CD8-positive, alpha-beta memory T cell (primary cell): Measurements from ENCODE around the gene SPRED2. TPM values are rescaled to one million over a fixed set of nuclear protein-coding genes. Genes with fewer than 3 reads are reported as not detected.

Source experiments
- CTCF ChIA-PET: fragments of 350-600 bp; sonication (Branson Sonifier 250); formaldehyde crosslinking; loops from one replicate; lab custom pipeline; 2021; ENCODE audit warnings: antibody characterized with exemption; lab: Charles Lee
- POLR2A ChIA-PET: fragments of 350-600 bp; sonication (Branson Sonifier 250); formaldehyde crosslinking; loops from one replicate; lab custom pipeline; 2021; ENCODE audit warnings: antibody characterized with exemption; lab: Charles Lee
- DNase-seq, 5 donors: peaks; one replicate each; pipeline versions ENCODE4 v3.0.0 to v3.0.0-alpha.2; 2020 to 2022; ENCODE audit warnings: mixed read lengths in 1 of 5
- H3K27ac ChIP-seq: one replicate; pipeline ENCODE4 v1.7.0; 2013; ENCODE audit warnings: low read depth, mild to moderate bottlenecking, low read length, moderate library complexity
- H3K27me3 ChIP-seq: 2 replicates; pipeline ENCODE4 v1.7.0; 2013; ENCODE audit warnings: low read length, mild to moderate bottlenecking; ENCODE audit not compliant: insufficient read depth, poor library complexity, severe bottlenecking
- H3K36me3 ChIP-seq: 2 replicates; pipeline ENCODE4 v1.7.0; 2013; ENCODE audit warnings: mild to moderate bottlenecking, low read length, moderate library complexity; ENCODE audit not compliant: insufficient read depth
- H3K4me1 ChIP-seq: 2 replicates; pipeline ENCODE4 v1.7.0; 2013; ENCODE audit warnings: mild to moderate bottlenecking, low read length, moderate library complexity; ENCODE audit not compliant: insufficient read depth
- H3K4me3 ChIP-seq: 2 replicates; pipeline ENCODE4 v1.7.0; 2013; ENCODE audit warnings: mild to moderate bottlenecking, low read length
- H3K9me3 ChIP-seq: 2 replicates; pipeline ENCODE4 v1.7.0; 2013; ENCODE audit warnings: mild to moderate bottlenecking, low read length
- H3K27ac Mint-ChIP-seq, 8 donors: one replicate each; pipeline ENCODE4 v1.8.0; 2020 to 2021; ENCODE audit warnings: mixed read lengths in 8 of 8, mild to moderate bottlenecking in 6 of 8, inconsistent platforms in 3 of 8, moderate library complexity in 3 of 8
- H3K27me3 Mint-ChIP-seq, 2 donors: one replicate each; pipeline ENCODE4 v1.8.0; 2020 to 2021; ENCODE audit warnings: mixed read lengths in 2 of 2, mild to moderate bottlenecking in 1 of 2, moderate library complexity in 1 of 2
- H3K36me3 Mint-ChIP-seq, 3 donors: one replicate each; pipeline ENCODE4 v1.8.0; 2020 to 2021; ENCODE audit warnings: mixed read lengths in 3 of 3, inconsistent platforms in 1 of 3, mild to moderate bottlenecking in 1 of 3
- H3K4me1 Mint-ChIP-seq, 3 donors: one replicate each; pipeline ENCODE4 v1.8.0; 2020 to 2021; ENCODE audit warnings: mixed read lengths in 3 of 3, inconsistent platforms in 1 of 3, mild to moderate bottlenecking in 1 of 3
- H3K4me3 Mint-ChIP-seq, 7 donors: one replicate each; pipeline ENCODE4 v1.8.0; 2020 to 2021; ENCODE audit warnings: mixed read lengths in 7 of 7, mild to moderate bottlenecking in 6 of 7, moderate library complexity in 4 of 7, inconsistent platforms in 2 of 7
- H3K9me3 Mint-ChIP-seq, 5 donors: one replicate each; pipeline ENCODE4 v1.8.0; 2020 to 2022; ENCODE audit warnings: mixed read lengths in 5 of 5, mild to moderate bottlenecking in 3 of 5, moderate library complexity in 2 of 5, inconsistent platforms in 1 of 5
- polyA plus RNA-seq: library from polyadenylated mRNA; unstranded; fragments of 300-500 nt; fragmentation: Illumina TruSeq; gene quantifications from one replicate; pipeline ENCODE4 v1.2.3, GENCODE V29; 2021
- total RNA-seq, 2 experiments: library from RNA; stranded (reverse); gene quantifications; one replicate each; pipeline ENCODE4 v1.2.3, GENCODE V29; 2021

Gene SPRED2
- total and polyA plus RNA-seq, 3 experiments from 2014 or later: 1.3 to 4.0 (median 3.0) TPM

DNA sequence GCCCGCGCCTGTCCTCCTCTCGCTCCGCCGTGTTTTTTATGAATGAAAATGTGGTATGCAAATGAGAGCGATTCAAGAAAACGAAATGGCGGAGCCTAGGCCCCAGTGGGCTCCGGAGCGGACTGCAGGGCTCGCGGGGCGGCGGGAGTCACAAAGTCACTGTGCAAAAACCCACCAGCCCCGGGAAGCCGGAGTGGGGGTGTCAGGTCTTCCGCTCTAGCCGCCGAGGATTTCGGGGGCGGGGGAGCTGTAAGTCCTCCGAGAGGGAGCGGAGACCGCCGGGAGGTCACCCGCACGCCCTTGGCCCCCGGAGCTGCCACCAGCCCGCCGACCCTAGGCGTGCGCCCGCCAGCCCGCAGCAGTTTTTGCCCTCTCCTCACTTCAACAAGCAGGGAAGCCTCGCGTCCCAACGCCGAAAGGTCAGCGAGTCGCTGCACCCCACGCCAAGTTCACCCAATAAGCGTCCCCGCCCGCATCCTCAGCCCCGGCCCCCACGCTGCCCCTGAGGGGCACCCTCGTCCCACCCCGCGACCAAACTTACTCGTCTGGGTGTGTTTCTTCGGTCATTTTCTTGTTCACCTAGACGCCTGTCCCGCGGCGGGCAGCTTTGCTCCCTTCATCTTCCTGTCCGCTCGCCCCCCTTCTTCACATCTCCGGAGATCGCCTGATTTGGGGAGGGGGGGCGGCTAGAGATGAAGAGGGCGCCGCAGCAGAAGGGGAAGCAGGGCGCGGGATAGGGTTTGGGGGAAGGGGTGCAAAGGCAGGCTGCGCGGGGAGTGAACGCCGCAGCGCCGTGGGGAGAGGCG, 775 bp downstream of the SPRED2 start:
- Mint-ChIP-seq H3K27me3 (peaks cover 18 to 26% of the 10 kb centered on the region in 2 donors), H3K9me3 (no peaks in the 10 kb centered on the region), H3K4me3 (peak overlapping the region; percentile 88 to 97 (median 91)), H3K36me3 (peaks cover 0 to 9% (median 0%) of the 10 kb centered on the region in 3 donors), H3K27ac (peak overlapping the region in 6 of 8 donors; percentile 75 to 97 (median 84)), H3K4me1 (peaks cover 11 to 26% (median 12%) of the 10 kb centered on the region in 3 donors)
- ChIA-PET CTCF (no interaction called here), POLR2A (no interaction called here)
- Histone ChIP-seq H3K4me3 (peak overlapping the region; percentile 89), H3K36me3 (no peaks in the 10 kb centered on the region), H3K27ac (peak overlapping the region; percentile 60), H3K27me3 (peaks cover 11% of the 10 kb centered on the region), H3K9me3 (no peaks in the 10 kb centered on the region), H3K4me1 (peaks cover 13% of the 10 kb centered on the region)
- peak; percentile 29 to 67 (median 58) for DNase-seq

DNA sequence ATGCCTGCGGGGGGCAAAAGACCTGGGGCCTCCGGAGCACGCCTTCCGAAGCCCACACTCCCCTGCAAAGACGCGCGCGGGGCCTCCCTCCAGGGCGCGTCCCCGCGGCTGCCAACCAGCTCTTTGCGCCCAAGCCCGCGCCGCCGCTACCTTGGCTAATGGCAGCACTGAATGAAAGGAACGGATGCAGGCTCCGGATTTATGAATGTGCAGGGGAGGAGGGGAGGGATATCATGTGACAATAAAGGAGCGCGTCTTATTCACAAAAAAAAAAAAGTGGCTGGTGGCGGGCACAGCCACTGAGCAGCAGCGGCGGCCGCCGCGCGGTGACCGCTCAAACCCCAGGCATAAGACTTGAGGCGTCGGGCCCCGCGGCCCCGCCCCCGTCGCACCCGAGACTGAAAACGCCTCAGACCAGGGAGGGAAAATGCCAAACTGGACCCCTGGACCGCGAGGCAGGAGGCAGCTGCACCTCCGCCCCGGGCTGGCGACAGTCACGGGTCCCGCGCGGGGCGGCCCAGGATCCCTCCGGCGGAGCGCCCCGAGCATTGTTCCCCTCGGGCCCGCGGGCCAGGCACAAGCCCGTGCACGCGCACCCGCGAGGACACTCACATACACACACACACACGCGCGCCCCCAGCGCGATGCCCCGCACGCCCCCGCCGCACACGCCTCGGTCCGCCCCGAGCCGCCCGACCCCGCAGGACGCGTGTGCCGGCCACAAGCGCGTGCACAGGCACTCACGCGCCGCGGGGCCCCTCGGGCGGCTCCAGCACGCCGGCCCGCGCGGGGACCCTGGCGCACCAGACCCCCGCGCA, 1.6 kb downstream of the SPRED2 start:
- peaks cover 11% of the 10 kb centered on the region for H3K27me3 ChIP-seq
- peaks cover 6 to 20% (median 6%) of the 10 kb centered on the region in 3 donors for H3K4me1 Mint-ChIP-seq
- no peaks in the 10 kb centered on the region for H3K9me3 Mint-ChIP-seq
- peaks cover 12% of the 10 kb centered on the region for H3K4me1 ChIP-seq
- POLR2A ChIA-PET: no interaction called here
- peak overlapping the region; percentile 89 for H3K4me3 ChIP-seq
- peaks cover 13 to 18% of the 10 kb centered on the region in 2 donors for H3K27me3 Mint-ChIP-seq
- CTCF ChIA-PET: no interaction called here
- H3K36me3 ChIP-seq: no peaks in the 10 kb centered on the region
- H3K27ac ChIP-seq: peak overlapping the region; percentile 60
- peaks cover 0 to 7% (median 0%) of the 10 kb centered on the region in 3 donors for H3K36me3 Mint-ChIP-seq
- peak overlapping the region; percentile 88 to 97 (median 91) for H3K4me3 Mint-ChIP-seq
- no peaks in the 10 kb centered on the region for H3K9me3 ChIP-seq
- peak; percentile 35 to 76 (median 67) for DNase-seq
- H3K27ac Mint-ChIP-seq: peak overlapping the region; percentile 39 to 93 (median 78)

DNA sequence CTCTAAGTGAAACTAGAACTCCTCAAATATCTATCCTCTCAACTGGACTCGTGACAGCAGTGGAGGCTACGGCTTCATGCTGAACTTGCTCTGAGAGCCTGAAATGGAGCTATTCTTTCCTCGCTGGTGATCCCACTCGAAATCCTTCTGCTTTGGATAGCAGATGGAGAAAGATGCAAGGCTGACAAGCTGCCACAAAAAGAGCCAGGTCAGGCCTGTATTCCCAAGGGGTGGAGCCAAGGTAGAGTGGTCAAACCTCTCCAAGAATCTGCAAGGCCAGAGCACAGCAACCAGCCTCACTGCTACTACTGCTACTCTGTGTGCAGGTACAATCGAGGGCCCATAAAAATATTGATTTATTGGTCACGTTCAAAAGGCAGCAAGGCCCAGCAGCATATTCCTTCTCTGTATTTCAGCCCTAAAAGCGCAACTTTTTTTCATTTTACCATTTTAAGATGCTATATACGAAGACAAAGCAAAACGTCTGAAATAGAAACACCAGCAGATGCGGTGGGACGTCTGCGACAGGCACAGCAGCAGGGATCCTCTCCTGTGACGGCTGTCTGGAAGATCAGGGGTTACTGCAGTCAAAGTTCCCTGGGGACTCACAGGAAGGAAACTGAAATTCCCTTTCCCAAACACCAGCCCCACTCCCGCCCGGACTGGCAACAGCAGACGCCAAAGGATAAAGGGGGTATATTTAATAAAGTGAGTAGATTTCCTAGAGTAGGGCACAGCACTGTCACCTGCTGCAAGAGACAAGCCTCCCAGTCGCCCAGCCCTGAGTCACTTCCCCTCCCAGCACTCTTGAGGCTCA, 2.4 kb downstream of the SPRED2 start:
- peak overlapping the region; percentile 88 to 93 (median 91) for H3K4me3 Mint-ChIP-seq
- CTCF ChIA-PET: no interaction called here
- no peaks in the 10 kb centered on the region for H3K9me3 ChIP-seq
- H3K9me3 Mint-ChIP-seq: no peaks in the 10 kb centered on the region
- H3K36me3 Mint-ChIP-seq: peaks cover 0 to 7% (median 0%) of the 10 kb centered on the region in 3 donors
- no peak for DNase-seq
- H3K27me3 ChIP-seq: peaks cover 2% of the 10 kb centered on the region
- H3K4me1 Mint-ChIP-seq: peaks cover under 1 to 14% (median 2%) of the 10 kb centered on the region in 3 donors
- H3K27me3 Mint-ChIP-seq: peaks cover 8 to 13% of the 10 kb centered on the region in 2 donors
- H3K4me1 ChIP-seq: peaks cover 6% of the 10 kb centered on the region
- H3K4me3 ChIP-seq: peak overlapping the region; percentile 89
- peak overlapping the region in 5 of 8 donors; percentile 39 to 89 (median 79) for H3K27ac Mint-ChIP-seq
- no peaks in the 10 kb centered on the region for H3K36me3 ChIP-seq
- H3K27ac ChIP-seq: no peak overlapping the region
- POLR2A ChIA-PET: no interaction called here

DNA sequence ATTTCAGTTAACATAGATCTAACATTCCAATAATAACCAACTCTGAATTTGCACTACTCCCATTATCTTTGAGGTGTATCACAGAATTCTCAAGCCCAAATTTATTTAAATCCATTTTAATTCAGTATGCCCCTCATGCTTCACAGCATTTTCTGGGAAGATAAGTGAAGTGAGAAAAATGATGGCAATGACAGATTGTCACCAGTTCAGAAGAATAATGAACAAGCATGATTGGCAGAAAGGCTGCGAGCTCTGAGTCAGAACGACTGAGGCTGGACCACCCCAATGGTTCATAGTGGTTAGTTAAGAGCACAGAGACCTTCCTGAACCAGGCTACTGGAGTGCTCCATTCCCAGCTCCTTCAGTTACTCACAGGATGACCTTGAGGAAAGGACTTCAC, 4.9 kb downstream of the SPRED2 start:
- DNase-seq: no peak
- H3K4me3 Mint-ChIP-seq: no peak overlapping the region
- H3K36me3 Mint-ChIP-seq: peaks cover 0 to 7% (median 0%) of the 10 kb centered on the region in 3 donors
- H3K4me3 ChIP-seq: no peak overlapping the region
- ChIA-PET POLR2A (no interaction called here), CTCF (no interaction called here)
- H3K27me3 ChIP-seq: no peaks in the 10 kb centered on the region
- H3K4me1 ChIP-seq: no peaks in the 10 kb centered on the region
- no peaks in the 10 kb centered on the region for H3K27me3 Mint-ChIP-seq
- H3K27ac ChIP-seq: no peak overlapping the region
- no peak overlapping the region for H3K27ac Mint-ChIP-seq
- peaks cover 0 to 7% (median 2%) of the 10 kb centered on the region in 3 donors for H3K4me1 Mint-ChIP-seq
- H3K9me3 Mint-ChIP-seq: no peaks in the 10 kb centered on the region
- H3K9me3 ChIP-seq: no peaks in the 10 kb centered on the region
- no peaks in the 10 kb centered on the region for H3K36me3 ChIP-seq

DNA sequence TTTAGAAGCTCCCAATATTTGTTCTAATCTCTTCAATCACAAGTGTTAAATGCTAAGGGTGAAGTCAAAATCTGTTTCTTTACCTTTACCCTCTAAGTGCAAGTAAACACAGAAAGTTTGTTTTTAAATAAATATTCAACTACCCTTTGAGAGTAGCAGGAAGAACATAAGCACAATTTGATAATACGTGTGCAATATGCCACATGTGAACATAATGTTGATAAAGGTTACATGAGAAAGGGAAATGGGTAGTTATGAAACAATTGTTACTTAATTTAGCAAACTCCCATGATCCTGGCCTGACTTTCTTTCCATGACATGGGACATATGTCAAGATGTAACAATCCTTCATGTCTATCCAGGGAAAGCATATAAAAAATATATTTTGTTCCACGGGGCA, 7.1 kb downstream of the SPRED2 start:
- H3K27ac Mint-ChIP-seq: no peak overlapping the region
- CTCF ChIA-PET: no interaction called here
- H3K9me3 Mint-ChIP-seq: no peaks in the 10 kb centered on the region
- no peaks in the 10 kb centered on the region for H3K9me3 ChIP-seq
- no peaks in the 10 kb centered on the region for H3K27me3 Mint-ChIP-seq
- H3K27me3 ChIP-seq: no peaks in the 10 kb centered on the region
- no peak overlapping the region for H3K27ac ChIP-seq
- POLR2A ChIA-PET: no interaction called here
- H3K4me3 ChIP-seq: no peak overlapping the region
- H3K36me3 Mint-ChIP-seq: no peaks in the 10 kb centered on the region
- peaks cover 6% of the 10 kb centered on the region for H3K4me1 ChIP-seq
- no peak for DNase-seq
- H3K36me3 ChIP-seq: no peaks in the 10 kb centered on the region
- H3K4me1 Mint-ChIP-seq: peaks cover 6 to 9% (median 6%) of the 10 kb centered on the region in 3 donors
- H3K4me3 Mint-ChIP-seq: no peak overlapping the region

DNA sequence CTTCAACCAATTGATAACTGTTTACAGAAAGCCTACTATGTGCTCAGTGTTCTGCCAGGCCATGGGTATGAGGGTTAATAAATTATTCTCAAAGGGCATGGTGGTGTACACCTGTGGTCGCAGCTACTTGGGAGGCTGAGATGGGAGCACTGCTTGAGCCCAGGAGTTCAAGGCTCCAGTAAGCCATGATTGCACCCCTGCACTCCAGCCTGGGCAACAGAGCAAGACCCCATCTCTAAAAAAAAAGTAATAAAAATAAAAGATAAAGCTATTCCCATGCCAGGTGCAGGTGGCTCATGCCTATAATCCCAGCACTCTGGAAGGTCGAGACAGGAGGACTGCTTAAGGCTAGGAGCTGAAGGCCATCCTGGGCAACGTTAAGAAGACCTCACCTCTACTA, 8.0 kb downstream of the SPRED2 start:
- H3K9me3 ChIP-seq: no peaks in the 10 kb centered on the region
- no peaks in the 10 kb centered on the region for H3K27me3 ChIP-seq
- no peaks in the 10 kb centered on the region for H3K36me3 ChIP-seq
- no peak overlapping the region for H3K4me3 ChIP-seq
- Mint-ChIP-seq H3K27ac (no peak overlapping the region), H3K4me1 (peaks cover 6 to 9% (median 6%) of the 10 kb centered on the region in 3 donors), H3K27me3 (no peaks in the 10 kb centered on the region), H3K4me3 (no peak overlapping the region), H3K36me3 (no peaks in the 10 kb centered on the region), H3K9me3 (no peaks in the 10 kb centered on the region)
- POLR2A ChIA-PET: no interaction called here
- H3K4me1 ChIP-seq: peaks cover 6% of the 10 kb centered on the region
- CTCF ChIA-PET: no interaction called here
- no peak for DNase-seq
- no peak overlapping the region for H3K27ac ChIP-seq

DNA sequence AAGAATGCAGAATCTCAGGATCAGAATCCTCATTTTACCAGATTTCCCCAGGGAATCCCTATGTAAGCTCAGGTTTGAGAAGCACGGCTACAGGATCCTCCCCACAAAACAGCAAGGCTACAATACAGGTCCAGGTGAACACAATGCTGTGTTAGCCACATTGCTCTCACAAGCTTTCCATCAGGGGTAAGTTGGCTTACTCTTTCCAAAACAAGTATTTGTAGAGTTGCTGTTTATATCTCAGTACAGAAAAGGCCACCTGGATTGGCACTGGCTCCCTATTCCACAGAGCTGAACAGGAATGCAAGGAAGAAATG, 11.0 kb downstream of the SPRED2 start:
- Mint-ChIP-seq H3K27me3 (no peaks in the 10 kb centered on the region), H3K27ac (no peak overlapping the region), H3K4me1 (peaks cover 24 to 28% (median 24%) of the 10 kb centered on the region in 3 donors), H3K9me3 (no peaks in the 10 kb centered on the region), H3K36me3 (no peaks in the 10 kb centered on the region), H3K4me3 (no peak overlapping the region)
- no peak overlapping the region for H3K27ac ChIP-seq
- ChIA-PET CTCF (interaction anchor here (1.3 kb wide), 1 partner anchor 16 kb away, joined by 3 read pairs; no protein-coding TSS in a partner anchor), POLR2A (no interaction called here)
- H3K9me3 ChIP-seq: no peaks in the 10 kb centered on the region
- no peaks in the 10 kb centered on the region for H3K36me3 ChIP-seq
- no peak for DNase-seq
- peaks cover 11% of the 10 kb centered on the region for H3K4me1 ChIP-seq
- no peaks in the 10 kb centered on the region for H3K27me3 ChIP-seq
- H3K4me3 ChIP-seq: no peak overlapping the region
